Common myeloid progenitor, CD34-positive (primary cell): ENCODE data around the gene KCNQ2.

Experiments used
- CTCF ChIA-PET: fragments of 350-600 bp; sonication (Branson Sonifier 250); formaldehyde crosslinking; loops from one replicate; lab custom pipeline; 2021; ENCODE audit warnings: antibody characterized with exemption; lab: Charles Lee
- POLR2A ChIA-PET: fragments of 350-600 bp; sonication (Branson Sonifier 250); formaldehyde crosslinking; loops from one replicate; lab custom pipeline; 2021; ENCODE audit warnings: antibody characterized with exemption; lab: Charles Lee
- DNase-seq, 3 donors: peaks; one replicate each; pipeline versions ENCODE4 v3.0.0 to v3.0.0-alpha.2; 2013
- H3K27ac ChIP-seq, 2 experiments: 1 replicate in 1 of 2; 2 replicates in 1 of 2; pipeline ENCODE4 v1.7.0; 2013; ENCODE audit warnings: inconsistent platforms in 2 of 2, low read length in 2 of 2, mild to moderate bottlenecking in 2 of 2, low read depth in 1 of 2, moderate library complexity in 1 of 2; ENCODE audit not compliant: severe bottlenecking in 2 of 2, insufficient read depth in 1 of 2, poor library complexity in 1 of 2
- H3K27me3 ChIP-seq, 5 experiments: replicated peaks in 2 of 5; 1 replicate in 3 of 5; 2 replicates in 2 of 5; pipeline versions ENCODE4 v1.6.1 to v1.7.0; 2013; ENCODE audit warnings: low read length in 4 of 5, mild to moderate bottlenecking in 2 of 5, moderate library complexity in 2 of 5, inconsistent platforms in 1 of 5; ENCODE audit not compliant: insufficient read depth in 5 of 5, control insufficient read depth in 4 of 5
- H3K36me3 ChIP-seq, 4 experiments: 1 replicate in 2 of 4; 2 replicates in 2 of 4; pipeline versions ENCODE4 v1.6.1 to v1.7.0; 2013; ENCODE audit warnings: low read length in 3 of 4, control low read depth in 1 of 4, mild to moderate bottlenecking in 1 of 4; ENCODE audit not compliant: control insufficient read depth in 4 of 4, insufficient read depth in 4 of 4
- H3K4me1 ChIP-seq, 4 experiments: 1 replicate in 3 of 4; 2 replicates in 1 of 4; pipeline versions ENCODE4 v1.6.1 to v1.7.1; 2013; ENCODE audit warnings: low read length in 3 of 4, mild to moderate bottlenecking in 3 of 4, control low read depth in 1 of 4, inconsistent platforms in 1 of 4, moderate library complexity in 1 of 4; ENCODE audit not compliant: control insufficient read depth in 4 of 4, insufficient read depth in 4 of 4; ENCODE audit errors: control extremely low read depth in 1 of 4
- H3K4me3 ChIP-seq, 7 experiments: 1 replicate in 4 of 7; 2 replicates in 3 of 7; pipeline versions ENCODE4 v1.5.1 to v1.7.0; 2013; ENCODE audit warnings: mild to moderate bottlenecking in 7 of 7, low read length in 6 of 7, moderate library complexity in 6 of 7, inconsistent platforms in 2 of 7, low read depth in 2 of 7, control low read depth in 1 of 7; ENCODE audit not compliant: insufficient read depth in 4 of 7, control insufficient read depth in 1 of 7; ENCODE audit errors: extremely low read depth in 1 of 7
- H3K9me3 ChIP-seq, 5 experiments: 1 replicate in 4 of 5; 2 replicates in 1 of 5; pipeline versions ENCODE4 v1.6.1 to v1.7.1; 2013; ENCODE audit warnings: low read length in 4 of 5, mild to moderate bottlenecking in 2 of 5, inconsistent platforms in 1 of 5, low read depth in 1 of 5, moderate library complexity in 1 of 5; ENCODE audit not compliant: control insufficient read depth in 4 of 5, insufficient read depth in 2 of 5; ENCODE audit errors: control extremely low read depth in 1 of 5
- WGBS: methylation state at CpG from one replicate; pipeline ENCODE4 v1.1.5; 2013; ENCODE audit not compliant: insufficient coverage; 5-methylcytosine and 5-hydroxymethylcytosine counted together

Gene KCNQ2

GRCh38 chr20:63364801-63365585, 107.5 kb downstream of the KCNQ2 start:
- ChIA-PET POLR2A (no interaction called here), CTCF (no interaction called here)
- peaks cover 0 to 8% (median 2%) of the 10 kb centered on the region in 4 experiments for H3K4me1 ChIP-seq
- H3K4me3 ChIP-seq: no peak overlapping the region
- DNase-seq: no peak
- H3K9me3 ChIP-seq: no peaks in the 10 kb centered on the region
- peaks cover 0 to 55% (median 14%) of the 10 kb centered on the region in 5 experiments for H3K27me3 ChIP-seq
- H3K36me3 ChIP-seq: no peaks in the 10 kb centered on the region
- H3K27ac ChIP-seq: no peak overlapping the region
- WGBS: 80% methylated on average over 17 of the region's 20 CpGs

GRCh38 chr20:63363981-63364561, 108.4 kb downstream of the KCNQ2 start:
- CTCF ChIA-PET: no interaction called here
- Histone ChIP-seq H3K27me3 (peaks cover 0 to 61% (median 16%) of the 10 kb centered on the region in 5 experiments), H3K27ac (no peak overlapping the region), H3K4me3 (no peak overlapping the region), H3K36me3 (no peaks in the 10 kb centered on the region), H3K9me3 (no peaks in the 10 kb centered on the region), H3K4me1 (peaks cover 0 to 8% (median 2%) of the 10 kb centered on the region in 4 experiments)
- DNase-seq: no peak
- POLR2A ChIA-PET: no interaction called here
- 89% methylated on average over 19 of the region's 19 CpGs for whole genome bisulfite sequencing

GRCh38 chr20:63363013-63363957, 109.2 kb downstream of the KCNQ2 start:
- POLR2A ChIA-PET: no interaction called here
- Histone ChIP-seq H3K4me1 (peaks cover 0 to 8% (median 2%) of the 10 kb centered on the region in 4 experiments), H3K4me3 (no peak overlapping the region), H3K27ac (no peak overlapping the region), H3K9me3 (no peaks in the 10 kb centered on the region), H3K27me3 (peaks cover 0 to 66% (median 17%) of the 10 kb centered on the region in 5 experiments), H3K36me3 (no peaks in the 10 kb centered on the region)
- DNase-seq: no peak
- CTCF ChIA-PET: no interaction called here
- 91% methylated on average over 21 of the region's 23 CpGs for WGBS

- H3K4me1 ChIP-seq: peaks cover 0 to 8% (median 2%) of the 10 kb centered on the region in 4 experiments
- ChIA-PET CTCF (interaction anchor here (1.6 kb wide), 1 partner anchor 19 kb away, joined by 6 read pairs; no protein-coding TSS in a partner anchor), POLR2A (no interaction called here)
- H3K9me3 ChIP-seq: no peaks in the 10 kb centered on the region
- WGBS: 72% methylated on average over 15 of the region's 16 CpGs
- no peaks in the 10 kb centered on the region for H3K36me3 ChIP-seq
- H3K4me3 ChIP-seq: no peak overlapping the region
- H3K27me3 ChIP-seq: peaks cover 0 to 71% (median 17%) of the 10 kb centered on the region in 5 experiments
- no peak overlapping the region for H3K27ac ChIP-seq
- DNase-seq: no peak
Measured at GRCh38 chr20:63362436-63363009, 109.9 kb downstream of the KCNQ2 start.

GRCh38 chr20:63361519-63362435, 110.7 kb downstream of the KCNQ2 start:
- no peak overlapping the region for H3K27ac ChIP-seq
- H3K9me3 ChIP-seq: no peaks in the 10 kb centered on the region
- POLR2A ChIA-PET: interaction anchor here (0.8 kb wide), 1 partner anchor 10 kb away, joined by 3 read pairs; no protein-coding TSS in a partner anchor
- peak in 2 of 3 donors; percentile 22 to 45 for DNase-seq
- no peaks in the 10 kb centered on the region for H3K36me3 ChIP-seq
- H3K4me3 ChIP-seq: no peak overlapping the region
- CTCF ChIA-PET: interaction anchor here (1.6 kb wide), 1 partner anchor 19 kb away, joined by 6 read pairs; no protein-coding TSS in a partner anchor
- H3K4me1 ChIP-seq: peaks cover 0 to 8% (median 2%) of the 10 kb centered on the region in 4 experiments
- WGBS: 5% methylated on average over 41 of the region's 50 CpGs
- H3K27me3 ChIP-seq: peaks cover 0 to 74% (median 14%) of the 10 kb centered on the region in 5 experiments
